ENCODE data around the gene CELA2A. TPM values are rescaled to one million over a fixed set of nuclear protein-coding genes. Genes with fewer than 3 reads are reported as not detected.

The CELA2A gene
- total and polyA plus RNA-seq, 10 of the 15 experiments (the other 5 are each of a cell fraction or from before 2014, with no cell fraction given) = 0.90 TPM; not detected in 9

DNA sequence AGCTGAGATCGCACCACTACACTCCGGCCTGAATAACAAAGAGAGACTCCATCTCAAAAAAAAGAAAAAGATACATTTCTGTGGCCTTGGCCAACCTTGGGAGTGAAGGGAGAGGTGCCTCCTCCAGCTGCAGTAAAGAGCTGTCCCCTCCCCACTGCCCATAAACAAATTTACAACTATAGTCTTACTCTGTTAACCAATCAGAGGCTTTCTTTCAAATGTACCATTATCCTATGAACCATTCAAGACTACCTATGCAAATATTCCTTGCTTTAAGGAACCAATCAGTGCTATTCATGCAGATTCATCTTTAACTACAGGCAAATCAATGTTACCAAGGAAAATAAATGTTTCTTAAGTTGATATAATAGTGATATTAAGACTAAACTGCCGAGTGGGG, 20.4 kb downstream of the CELA2A start:
- Histone ChIP-seq H3K4me2 (ENCODE audit: control insufficient read depth, insufficient read depth) (no peak overlapping the region), H3K27me3 (replicated peaks in 1 of 2; ENCODE audit: control insufficient read depth in 2 of 2, insufficient read depth in 2 of 2, low read length in 1 of 2) (no peaks in the 10 kb centered on the region), H3K9me3 (replicated peaks; ENCODE audit: control insufficient read depth, insufficient read depth, low read length) (no peaks in the 10 kb centered on the region), H3K27ac (ENCODE audit: control insufficient read depth, insufficient read depth) (no peak overlapping the region), H3K4me1 (ENCODE audit: control insufficient read depth, insufficient read depth, low read length) (no peaks in the 10 kb centered on the region), H2AFZ (ENCODE audit: control insufficient read depth, low read depth, low read length) (no peak overlapping the region), H3K36me3 (ENCODE audit: control insufficient read depth in 2 of 2, insufficient read depth in 2 of 2, low read length in 1 of 2) (no peaks in the 10 kb centered on the region), H3K79me2 (ENCODE audit: control insufficient read depth, insufficient read depth, low read length) (no peaks in the 10 kb centered on the region), H3K4me3 (no peak overlapping the region), H4K20me1 (ENCODE audit: control insufficient read depth, insufficient read depth) (no peaks in the 10 kb centered on the region), H3K9ac (ENCODE audit: control insufficient read depth, insufficient read depth, low read length) (no peak overlapping the region)
- BruUV-seq (replicated peaks) = no TSS peak
- ATAC-seq (no peak), FAIRE-seq (no peak), DNase-seq (ENCODE audit: low read depth, low spot score) (no peak)
- in situ Hi-C loops (cut with MboI) (no loop called here), intact Hi-C loops (cut with micrococcal nuclease; ENCODE audit: unreplicated experiment) (no loop called here)
- CTCF ChIA-PET = no interaction called here
- POLR2A ChIA-PET = no interaction called here
- WGBS (ENCODE audit: insufficient coverage, insufficient replicate concordance, low lambda C conversion rate, missing lambda C conversion rate) = 59% methylated on average over 3 of the region's 3 CpGs
- RAD21 ChIA-PET (ENCODE audit: unreplicated experiment) = no interaction called here
- TF ChIP-seq, protein P1, sequence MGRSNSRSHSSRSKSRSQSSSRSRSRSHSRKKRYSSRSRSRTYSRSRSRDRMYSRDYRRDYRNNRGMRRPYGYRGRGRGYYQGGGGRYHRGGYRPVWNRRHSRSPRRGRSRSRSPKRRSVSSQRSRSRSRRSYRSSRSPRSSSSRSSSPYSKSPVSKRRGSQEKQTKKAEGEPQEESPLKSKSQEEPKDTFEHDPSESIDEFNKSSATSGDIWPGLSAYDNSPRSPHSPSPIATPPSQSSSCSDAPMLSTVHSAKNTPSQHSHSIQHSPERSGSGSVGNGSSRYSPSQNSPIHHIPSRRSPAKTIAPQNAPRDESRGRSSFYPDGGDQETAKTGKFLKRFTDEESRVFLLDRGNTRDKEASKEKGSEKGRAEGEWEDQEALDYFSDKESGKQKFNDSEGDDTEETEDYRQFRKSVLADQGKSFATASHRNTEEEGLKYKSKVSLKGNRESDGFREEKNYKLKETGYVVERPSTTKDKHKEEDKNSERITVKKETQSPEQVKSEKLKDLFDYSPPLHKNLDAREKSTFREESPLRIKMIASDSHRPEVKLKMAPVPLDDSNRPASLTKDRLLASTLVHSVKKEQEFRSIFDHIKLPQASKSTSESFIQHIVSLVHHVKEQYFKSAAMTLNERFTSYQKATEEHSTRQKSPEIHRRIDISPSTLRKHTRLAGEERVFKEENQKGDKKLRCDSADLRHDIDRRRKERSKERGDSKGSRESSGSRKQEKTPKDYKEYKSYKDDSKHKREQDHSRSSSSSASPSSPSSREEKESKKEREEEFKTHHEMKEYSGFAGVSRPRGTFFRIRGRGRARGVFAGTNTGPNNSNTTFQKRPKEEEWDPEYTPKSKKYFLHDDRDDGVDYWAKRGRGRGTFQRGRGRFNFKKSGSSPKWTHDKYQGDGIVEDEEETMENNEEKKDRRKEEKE (IDR thresholded peaks at IDR 0.05) = no peak
- TF ChIP-seq, protein P2, sequence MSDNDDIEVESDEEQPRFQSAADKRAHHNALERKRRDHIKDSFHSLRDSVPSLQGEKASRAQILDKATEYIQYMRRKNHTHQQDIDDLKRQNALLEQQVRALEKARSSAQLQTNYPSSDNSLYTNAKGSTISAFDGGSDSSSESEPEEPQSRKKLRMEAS (IDR thresholded peaks at IDR 0.05; ENCODE audit: low read depth, low read length) = no peak
- TF ChIP-seq POLR2AphosphoS2 (IDR thresholded peaks at IDR 0.05; ENCODE audit: low read depth, low read length) (no peak), ZNF687 (IDR thresholded peaks at IDR 0.05) (no peak), PML (IDR thresholded peaks at IDR 0.05; ENCODE audit: low read length) (no peak), IRF4 (IDR thresholded peaks at IDR 0.05; ENCODE audit: low read depth, low read length) (no peak), NFXL1 (IDR thresholded peaks at IDR 0.05; ENCODE audit: borderline replicate concordance) (no peak), BHLHE40 (IDR thresholded peaks at IDR 0.05; ENCODE audit: borderline replicate concordance in 1 of 2, low read depth in 2 of 2, low read length in 1 of 2) (no peak), ZNF207 (IDR thresholded peaks at IDR 0.05; ENCODE audit: borderline replicate concordance) (no peak), STAT3 (IDR thresholded peaks at IDR 0.05; ENCODE audit: low read depth, low read length) (no peak), FOXM1 (IDR thresholded peaks at IDR 0.05; ENCODE audit: low read depth, low read length) (no peak), BACH1 (IDR thresholded peaks at IDR 0.05; ENCODE audit: borderline replicate concordance) (no peak), ZBED1 (IDR thresholded peaks at IDR 0.05; ENCODE audit: borderline replicate concordance) (no peak), SUZ12 (IDR thresholded peaks at IDR 0.05; ENCODE audit: unreplicated experiment) (no peak), SIX5 (IDR thresholded peaks at IDR 0.05; ENCODE audit: low read depth, low read length, severe bottlenecking) (no peak), BMI1 (IDR thresholded peaks at IDR 0.05; ENCODE audit: borderline replicate concordance) (no peak)
- SMC1A ChIA-PET (ENCODE audit: uncharacterized antibody, unreplicated experiment) = no interaction called here
